MM.1S (cell line): ENCODE measurements around the gene AGRP.

Experiments
- DNase-seq: peaks from one replicate; pipeline ENCODE4 v3.0.0-alpha.2; 2015
- H2AFZ ChIP-seq: fragments of 300-600 bp; sonication (generic); 2 replicates; pipeline ENCODE4 v1.6.0; 2016; ENCODE audit warnings: antibody characterized with exemption, low read length
- H3F3A ChIP-seq: fragments of 300-600 bp; sonication (generic); 2 replicates; pipeline ENCODE4 v1.6.1; 2016; ENCODE audit warnings: mild to moderate bottlenecking, antibody characterized with exemption, low read length, moderate library complexity, mixed read lengths; ENCODE audit not compliant: insufficient read depth
- H3K27ac ChIP-seq: fragments of 300-600 bp; sonication (generic); 2 replicates; pipeline ENCODE4 v1.5.1; 2016; ENCODE audit warnings: mild to moderate bottlenecking, low read length
- H3K27me3 ChIP-seq: fragments of 300-600 bp; sonication (generic); replicated peaks from 2 replicates; pipeline ENCODE4 v1.6.0; 2016; ENCODE audit warnings: low read length; ENCODE audit not compliant: insufficient read depth
- H3K36me3 ChIP-seq: fragments of 300-600 bp; sonication (generic); replicated peaks from 2 replicates; pipeline ENCODE4 v1.6.1; 2016; ENCODE audit warnings: mild to moderate bottlenecking, low read length, mixed read lengths; ENCODE audit not compliant: insufficient read depth
- H3K4me1 ChIP-seq: fragments of 300-600 bp; sonication (generic); 2 replicates; pipeline ENCODE4 v1.6.1; 2016; ENCODE audit warnings: low read length, mixed read lengths
- H3K4me2 ChIP-seq: fragments of 300-600 bp; sonication (generic); 2 replicates; pipeline ENCODE4 v1.6.0; 2016; ENCODE audit warnings: low read depth, low read length
- H3K4me3 ChIP-seq: fragments of 300-600 bp; sonication (generic); 2 replicates; pipeline ENCODE4 v1.5.1; 2016; ENCODE audit warnings: low read length, mixed read lengths
- H3K79me2 ChIP-seq: fragments of 300-600 bp; sonication (generic); 2 replicates; pipeline ENCODE4 v1.6.1; 2016; ENCODE audit warnings: mixed run types, low read length, mixed read lengths
- H3K9ac ChIP-seq: fragments of 300-600 bp; sonication (generic); 2 replicates; pipeline ENCODE4 v1.6.1; 2016; ENCODE audit warnings: low read length, mixed read lengths
- H3K9me2 ChIP-seq: fragments of 300-600 bp; sonication (generic); replicated peaks from 2 replicates; pipeline ENCODE4 v1.6.1; 2016; ENCODE audit warnings: mild to moderate bottlenecking, low read length, mixed read lengths; ENCODE audit not compliant: insufficient read depth
- H3K9me3 ChIP-seq: fragments of 300-600 bp; sonication (generic); replicated peaks from 2 replicates; pipeline ENCODE4 v1.6.1; 2016; ENCODE audit warnings: mild to moderate bottlenecking, low read length, mixed read lengths; ENCODE audit not compliant: insufficient read depth
- H4K20me1 ChIP-seq: fragments of 300-600 bp; sonication (generic); 2 replicates; pipeline ENCODE4 v1.6.1; 2016; ENCODE audit warnings: mild to moderate bottlenecking, low read length, moderate library complexity, mixed read lengths; ENCODE audit not compliant: insufficient read depth
- EZH2 ChIP-seq: fragments of 300-600 bp; sonication (generic); optimal IDR thresholded peaks from 2 replicates; pipeline ENCODE3; 2017; ENCODE audit warnings: low read depth, mild to moderate bottlenecking, antibody characterized with exemption, low read length, mixed read lengths
- EZH2phosphoT487 ChIP-seq: fragments of 300-600 bp; sonication (generic); IDR thresholded peaks from 2 replicates; pipeline ENCODE4 v1.6.1; 2018; ENCODE audit warnings: antibody characterized with exemption, low read length
- TF ChIP-seq, protein P1 (sequence below): fragments of 300-600 bp; sonication (generic); IDR thresholded peaks from 2 replicates; pipeline ENCODE4 v1.5.1; 2016; ENCODE audit warnings: antibody characterized with exemption, low read length, mixed read lengths

Gene AGRP

GRCh38 chr16:67438098-67438791, 45.1 kb downstream of the AGRP start:
- no peak overlapping the region for H3K27ac ChIP-seq
- no peak overlapping the region for H3K9ac ChIP-seq
- no peak overlapping the region for H3K4me2 ChIP-seq
- H3K27me3 ChIP-seq, result no peaks in the 10 kb centered on the region
- H3K9me2 ChIP-seq, result no peaks in the 10 kb centered on the region
- TF ChIP-seq, protein P1, sequence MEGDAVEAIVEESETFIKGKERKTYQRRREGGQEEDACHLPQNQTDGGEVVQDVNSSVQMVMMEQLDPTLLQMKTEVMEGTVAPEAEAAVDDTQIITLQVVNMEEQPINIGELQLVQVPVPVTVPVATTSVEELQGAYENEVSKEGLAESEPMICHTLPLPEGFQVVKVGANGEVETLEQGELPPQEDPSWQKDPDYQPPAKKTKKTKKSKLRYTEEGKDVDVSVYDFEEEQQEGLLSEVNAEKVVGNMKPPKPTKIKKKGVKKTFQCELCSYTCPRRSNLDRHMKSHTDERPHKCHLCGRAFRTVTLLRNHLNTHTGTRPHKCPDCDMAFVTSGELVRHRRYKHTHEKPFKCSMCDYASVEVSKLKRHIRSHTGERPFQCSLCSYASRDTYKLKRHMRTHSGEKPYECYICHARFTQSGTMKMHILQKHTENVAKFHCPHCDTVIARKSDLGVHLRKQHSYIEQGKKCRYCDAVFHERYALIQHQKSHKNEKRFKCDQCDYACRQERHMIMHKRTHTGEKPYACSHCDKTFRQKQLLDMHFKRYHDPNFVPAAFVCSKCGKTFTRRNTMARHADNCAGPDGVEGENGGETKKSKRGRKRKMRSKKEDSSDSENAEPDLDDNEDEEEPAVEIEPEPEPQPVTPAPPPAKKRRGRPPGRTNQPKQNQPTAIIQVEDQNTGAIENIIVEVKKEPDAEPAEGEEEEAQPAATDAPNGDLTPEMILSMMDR, result no peak
- TF ChIP-seq EZH2phosphoT487 (no peak), EZH2 (no peak)
- no peaks in the 10 kb centered on the region for H3K4me1 ChIP-seq
- DNase-seq, result no peak
- no peaks in the 10 kb centered on the region for H3K36me3 ChIP-seq
- no peaks in the 10 kb centered on the region for H3K9me3 ChIP-seq
- no peaks in the 10 kb centered on the region for H3K79me2 ChIP-seq
- H3K4me3 ChIP-seq, result no peak overlapping the region
- H3F3A ChIP-seq, result no peaks in the 10 kb centered on the region
- H2AFZ ChIP-seq, result no peak overlapping the region
- H4K20me1 ChIP-seq, result no peaks in the 10 kb centered on the region

DNA sequence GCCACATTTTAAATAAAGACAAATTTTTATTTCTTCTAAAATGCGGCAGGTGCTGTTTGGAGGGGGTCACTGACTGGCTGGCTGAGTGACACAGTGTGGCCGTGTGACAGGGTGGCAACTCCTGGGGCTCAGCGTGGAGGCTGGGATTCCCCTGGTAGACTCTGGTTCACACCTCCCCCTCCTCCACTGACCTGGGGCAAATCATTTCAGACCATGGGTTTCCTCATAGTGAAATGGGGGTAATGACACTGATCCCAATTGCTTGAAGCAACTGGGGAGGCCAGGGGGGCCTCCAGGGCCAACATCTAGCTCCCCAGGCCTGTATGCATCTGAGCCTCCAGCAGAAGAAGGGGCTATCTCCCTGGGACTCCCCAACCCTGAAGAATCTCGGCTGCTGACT, 45.8 kb downstream of the AGRP start:
- H4K20me1 ChIP-seq, result no peaks in the 10 kb centered on the region
- DNase-seq, result no peak
- H3K79me2 ChIP-seq, result no peaks in the 10 kb centered on the region
- no peaks in the 10 kb centered on the region for H3K9me3 ChIP-seq
- no peaks in the 10 kb centered on the region for H3K36me3 ChIP-seq
- H3K4me3 ChIP-seq, result no peak overlapping the region
- TF ChIP-seq EZH2phosphoT487 (no peak), EZH2 (no peak)
- TF ChIP-seq, protein P1, result no peak
- no peaks in the 10 kb centered on the region for H3K4me1 ChIP-seq
- H3F3A ChIP-seq, result no peaks in the 10 kb centered on the region
- no peak overlapping the region for H3K4me2 ChIP-seq
- no peak overlapping the region for H3K9ac ChIP-seq
- no peaks in the 10 kb centered on the region for H3K27me3 ChIP-seq
- no peak overlapping the region for H2AFZ ChIP-seq
- no peak overlapping the region for H3K27ac ChIP-seq
- H3K9me2 ChIP-seq, result no peaks in the 10 kb centered on the region

DNA sequence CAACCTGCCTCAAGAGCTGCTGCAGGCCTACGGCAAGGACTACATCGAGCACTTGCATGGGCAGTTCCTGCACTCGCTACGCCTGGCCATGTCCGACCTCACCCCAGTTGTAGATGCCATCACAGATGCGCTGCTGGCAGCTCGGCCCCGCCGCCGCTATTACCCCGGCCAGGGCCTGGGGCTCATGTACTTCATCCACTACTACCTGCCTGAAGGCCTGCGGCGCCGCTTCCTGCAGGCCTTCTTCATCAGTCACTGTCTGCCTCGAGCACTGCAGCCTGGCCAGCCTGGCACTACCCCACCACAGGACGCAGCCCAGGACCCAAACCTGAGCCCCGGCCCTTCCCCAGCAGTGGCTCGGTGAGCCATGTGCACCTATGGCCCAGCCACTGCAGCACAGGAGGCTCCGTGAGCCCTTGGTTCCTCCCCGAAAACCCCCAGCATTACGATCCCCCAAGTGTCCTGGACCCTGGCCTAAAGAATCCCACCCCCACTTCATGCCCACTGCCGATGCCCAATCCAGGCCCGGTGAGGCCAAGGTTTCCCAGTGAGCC, 46.6 kb downstream of the AGRP start:
- no peak for DNase-seq
- H3K4me1 ChIP-seq, result no peaks in the 10 kb centered on the region
- no peaks in the 10 kb centered on the region for H3K27me3 ChIP-seq
- H3K27ac ChIP-seq, result no peak overlapping the region
- H3K9ac ChIP-seq, result no peak overlapping the region
- no peak overlapping the region for H3K4me2 ChIP-seq
- H3K9me2 ChIP-seq, result no peaks in the 10 kb centered on the region
- H2AFZ ChIP-seq, result no peak overlapping the region
- H3K36me3 ChIP-seq, result no peaks in the 10 kb centered on the region
- H3K4me3 ChIP-seq, result no peak overlapping the region
- no peaks in the 10 kb centered on the region for H3K9me3 ChIP-seq
- H3F3A ChIP-seq, result no peaks in the 10 kb centered on the region
- no peaks in the 10 kb centered on the region for H3K79me2 ChIP-seq
- TF ChIP-seq, protein P1, result no peak
- TF ChIP-seq EZH2phosphoT487 (no peak), EZH2 (no peak)
- H4K20me1 ChIP-seq, result no peaks in the 10 kb centered on the region
